HG02938 (cell line): ENCODE measurements around the gene IRAK2.
A peak's percentile ranks its signal among the peaks of the same experiment; 100 is the strongest.

Experiments used
- ATAC-seq: cut with Tn5 transposase; IDR thresholded peaks from one replicate; pipeline ENCODE4 v1.9.1; 2021; ENCODE audit warnings: mild to moderate bottlenecking, moderate library complexity; ENCODE audit not compliant: unreplicated experiment

Gene IRAK2

GRCh38 chr3:10279384-10280176 is 114.9 kb downstream of the IRAK2 start:
- no peak for ATAC-seq

GRCh38 chr3:10280177-10280529 is 115.4 kb downstream of the IRAK2 start:
- ATAC-seq = no peak

GRCh38 chr3:10280571-10280970 is 115.9 kb downstream of the IRAK2 start:
- ATAC-seq = no peak

GRCh38 chr3:10281951-10282350 is 117.2 kb downstream of the IRAK2 start:
- ATAC-seq = no peak

GRCh38 chr3:10283638-10284037 is 118.9 kb downstream of the IRAK2 start:
- ATAC-seq = no peak

GRCh38 chr3:10284496-10284895 is 119.8 kb downstream of the IRAK2 start:
- no peak for ATAC-seq

GRCh38 chr3:10285272-10286132 is 120.8 kb downstream of the IRAK2 start:
- no peak for ATAC-seq

- no peak for ATAC-seq
Observed at GRCh38 chr3:10286133-10286524, 121.4 kb downstream of the IRAK2 start.

- no peak for ATAC-seq
Observed at GRCh38 chr3:10286596-10287295, 122.0 kb downstream of the IRAK2 start.

- ATAC-seq = no peak
Observed at GRCh38 chr3:10287936-10288574, 123.3 kb downstream of the IRAK2 start.

GRCh38 chr3:10288575-10288960 is 123.8 kb downstream of the IRAK2 start:
- ATAC-seq = no peak

GRCh38 chr3:10289077-10289476 is 124.4 kb downstream of the IRAK2 start:
- ATAC-seq = no peak

GRCh38 chr3:10289787-10290355 is 125.2 kb downstream of the IRAK2 start:
- no peak for ATAC-seq

- no peak for ATAC-seq
Observed at GRCh38 chr3:10290481-10291176, 125.9 kb downstream of the IRAK2 start.

GRCh38 chr3:10291641-10292040 is 126.9 kb downstream of the IRAK2 start:
- ATAC-seq = no peak

GRCh38 chr3:10292505-10293419 is 128.0 kb downstream of the IRAK2 start, which contains the start of gene GHRL:
GHRL (minus strand) TSS chr3:10292947; CDS start chr3:10290180, 2,767 bp downstream.
- peak; percentile 70 for ATAC-seq
